KOPT-K1 (cell line): ENCODE data around the gene AMPD2.
"Not testable (repeated sequence)": the region's sequence is repeated elsewhere in the genome, so short reads cannot be mapped to it uniquely, and the experiment has no call there.

ENCODE experiments used
- H3K27ac ChIP-seq: fragments of 200-600 bp; sonication (generic); 2 replicates; pipeline ENCODE4 v1.5.1; 2016; ENCODE audit warnings: antibody characterized with exemption, mild to moderate bottlenecking, low read depth, low read length; ENCODE audit not compliant: poor library complexity, severe bottlenecking
- H3K36me3 ChIP-seq: fragments of 200-600 bp; sonication (generic); 2 replicates; pipeline ENCODE4 v1.5.1; 2017; ENCODE audit warnings: antibody characterized with exemption, mild to moderate bottlenecking, low read length, moderate library complexity; ENCODE audit not compliant: insufficient read depth
- H3K9me3 ChIP-seq: fragments of 200-600 bp; sonication (generic); 2 replicates; pipeline ENCODE4 v1.5.1; 2017; ENCODE audit warnings: antibody characterized with exemption, low read length, mild to moderate bottlenecking; ENCODE audit not compliant: insufficient read depth, poor library complexity, severe bottlenecking

The AMPD2 gene

GRCh38 chr1:109644670-109645069, 25.0 kb downstream of the AMPD2 start:
- Histone ChIP-seq H3K27ac (no peak overlapping the region), H3K36me3 (no peaks in the 10 kb centered on the region), H3K9me3 (no peaks in the 10 kb centered on the region)

- no peaks in the 10 kb centered on the region for H3K9me3 ChIP-seq
- H3K36me3 ChIP-seq, result no peaks in the 10 kb centered on the region
- no peak overlapping the region for H3K27ac ChIP-seq
These were observed 29.9 kb downstream of the AMPD2 start for GRCh38 chr1:109649491-109649914.

- Histone ChIP-seq H3K36me3 (no peaks in the 10 kb centered on the region), H3K27ac (no peak overlapping the region), H3K9me3 (no peaks in the 10 kb centered on the region)
These were observed 31.0 kb downstream of the AMPD2 start for GRCh38 chr1:109650609-109651008.

- H3K9me3 ChIP-seq, result no peaks in the 10 kb centered on the region
- H3K27ac ChIP-seq, result no peak overlapping the region
- H3K36me3 ChIP-seq, result no peaks in the 10 kb centered on the region
These were observed 32.8 kb downstream of the AMPD2 start for GRCh38 chr1:109652402-109652801.

GRCh38 chr1:109653306-109653705, 33.7 kb downstream of the AMPD2 start:
- Histone ChIP-seq H3K27ac (no peak overlapping the region), H3K9me3 (no peaks in the 10 kb centered on the region), H3K36me3 (no peaks in the 10 kb centered on the region)

- Histone ChIP-seq H3K9me3 (no peaks in the 10 kb centered on the region), H3K27ac (no peak overlapping the region), H3K36me3 (no peaks in the 10 kb centered on the region)
These were observed 34.9 kb downstream of the AMPD2 start for GRCh38 chr1:109654519-109654918.

- no peaks in the 10 kb centered on the region for H3K9me3 ChIP-seq
- H3K36me3 ChIP-seq, result no peaks in the 10 kb centered on the region
- peak within 1 kb of the TSS; percentile 4 for H3K27ac ChIP-seq
These were observed 36.2 kb downstream of the AMPD2 start, which contains the start of gene GSTM4 for GRCh38 chr1:109655615-109656519. GSTM4 (plus strand) TSS chr1:109656099; CDS start chr1:109656390, 291 bp downstream.

GRCh38 chr1:109657395-109657794, 37.8 kb downstream of the AMPD2 start:
- Histone ChIP-seq H3K36me3 (no peaks in the 10 kb centered on the region), H3K9me3 (no peaks in the 10 kb centered on the region), H3K27ac (no peak overlapping the region)

GRCh38 chr1:109657970-109658369, 38.3 kb downstream of the AMPD2 start:
- no peak overlapping the region for H3K27ac ChIP-seq
- H3K36me3 ChIP-seq, result no peaks in the 10 kb centered on the region
- no peaks in the 10 kb centered on the region for H3K9me3 ChIP-seq

- Histone ChIP-seq H3K9me3 (no peaks in the 10 kb centered on the region), H3K36me3 (no peaks in the 10 kb centered on the region), H3K27ac (no peak overlapping the region)
These were observed 39.0 kb downstream of the AMPD2 start for GRCh38 chr1:109658533-109659042.

GRCh38 chr1:109659145-109659544, 39.5 kb downstream of the AMPD2 start:
- Histone ChIP-seq H3K36me3 (no peaks in the 10 kb centered on the region), H3K27ac (no peak overlapping the region), H3K9me3 (no peaks in the 10 kb centered on the region)

GRCh38 chr1:109659997-109660690, 40.5 kb downstream of the AMPD2 start:
- Histone ChIP-seq H3K36me3 (no peaks in the 10 kb centered on the region), H3K27ac (no peak overlapping the region), H3K9me3 (no peaks in the 10 kb centered on the region)

- not testable (repeated sequence) for H3K9me3 ChIP-seq, H3K27ac ChIP-seq, H3K36me3 ChIP-seq
These were observed 41.0 kb downstream of the AMPD2 start for GRCh38 chr1:109660691-109661026.

- Histone ChIP-seq H3K27ac (no peak overlapping the region), H3K9me3 (no peaks in the 10 kb centered on the region)
These were observed 41.8 kb downstream of the AMPD2 start for GRCh38 chr1:109661391-109661790.

GRCh38 chr1:109664671-109665070, 45.0 kb downstream of the AMPD2 start:
- H3K36me3 ChIP-seq, result no peaks in the 10 kb centered on the region
- no peaks in the 10 kb centered on the region for H3K9me3 ChIP-seq
- no peak overlapping the region for H3K27ac ChIP-seq

More at GRCh38 chr1:109661391-109661790, 41.8 kb downstream of the AMPD2 start:
- no peaks in the 10 kb centered on the region for H3K36me3 ChIP-seq
